K562 (cell line): ENCODE data around the gene CIB2. TPM values are rescaled to one million over a fixed set of nuclear protein-coding genes. Genes with fewer than 3 reads are reported as not detected.
A peak's percentile ranks its signal among the peaks of the same experiment; 100 is the strongest.

Experiments used
- GABPA ChIP-seq: fragments of 200-800 bp; sonication (Bioruptor generic); conservative IDR thresholded peaks from 2 replicates; pipeline ENCODE4 v1.6.1; 2016; ENCODE audit warnings: low read depth, missing genetic modification characterization, missing compliant biosample characterization
- KAT2B ChIP-seq: IDR thresholded peaks from one replicate; pipeline ENCODE4 v1.6.1; 2012; ENCODE audit warnings: low read depth, mild to moderate bottlenecking, control low read depth, inconsistent platforms, low read length, moderate library complexity
- NCOA1 ChIP-seq: fragments of 450-650 bp; IDR thresholded peaks from 2 replicates; pipeline ENCODE4 v1.6.1; 2016; ENCODE audit warnings: low read depth
- PTTG1 ChIP-seq: fragments of 450-650 bp; IDR thresholded peaks from 2 replicates; pipeline ENCODE4 v1.6.1; 2016; ENCODE audit warnings: low read depth, mild to moderate bottlenecking, missing genetic modification characterization, missing compliant biosample characterization
- RBFOX2 ChIP-seq: fragments of 200-400 bp; formaldehyde crosslinking; IDR thresholded peaks from 2 replicates; pipeline ENCODE4 v1.6.1; 2017; ENCODE audit warnings: low read depth, mild to moderate bottlenecking, low read length, moderate library complexity
- RCOR1 ChIP-seq, 2 experiments: IDR thresholded peaks; 2 replicates each; pipeline ENCODE4 v1.6.1; 2012; ENCODE audit warnings: low read depth in 2 of 2, low read length in 2 of 2, borderline replicate concordance in 1 of 2, improper control_type of control experiment in 1 of 2
- SMARCB1 ChIP-seq: IDR thresholded peaks from 2 replicates; pipeline ENCODE4 v1.6.1; 2011; ENCODE audit warnings: improper control_type of control experiment, low read depth; ENCODE audit not compliant: insufficient read length
- SMC3 ChIP-seq: conservative IDR thresholded peaks from 2 replicates; pipeline ENCODE4 v1.6.1; 2011; ENCODE audit warnings: low read depth, low read length, improper control_type of control experiment; ENCODE audit not compliant: insufficient read depth
- TFAM ChIP-seq: fragments of 250-450 bp; sonication (Bioruptor Pico); conservative IDR thresholded peaks from 2 replicates; pipeline ENCODE4 v1.5.0; 2021; ENCODE audit warnings: mild to moderate bottlenecking, moderate library complexity
- ZNF764 ChIP-seq: fragments of 250-450 bp; sonication (Bioruptor Pico); IDR thresholded peaks from 2 replicates; pipeline ENCODE4 v1.4.0; 2020; ENCODE audit warnings: low read depth, mild to moderate bottlenecking, moderate library complexity
- polyA plus RNA-seq, 8 experiments: library from polyadenylated mRNA; depleted of rRNA in 4 of 8; stranded (reverse) in 5 of 8; unstranded in 3 of 8; fragments of >200 nt; fragmentation: Nextera tagmentation in 2 of 8; fragmentation: Illumina TruSeq in 1 of 8; extraction: Ambion mirVana in 2 of 8; extraction: Trizol in 1 of 8; gene quantifications; 2 replicates each; pipeline versions ENCODE4 v1.2.1 to v1.2.3, GENCODE V29; 2011 to 2014; ENCODE audit warnings: inconsistent platforms in 1 of 8, missing spikeins in 1 of 8
- total RNA-seq, 7 experiments: library from RNA; depleted of rRNA in 6 of 7; stranded (reverse); fragments of >200 nt in 6 of 7; fragmentation: Illumina TruSeq in 2 of 7; extraction: Trizol in 2 of 7; gene quantifications; 2 replicates each; pipeline versions ENCODE4 v1.2.1 to v1.2.3, GENCODE V29; 2011 to 2021; ENCODE audit warnings: low replicate concordance in 1 of 7
- TF ChIP-seq, protein P1 (sequence below): fragments of 200-800 bp; sonication (Bioruptor generic); IDR thresholded peaks from 2 replicates; pipeline ENCODE4 v1.6.1; 2017; ENCODE audit warnings: missing genetic modification characterization, missing compliant biosample characterization
- TF ChIP-seq, protein P2 (sequence below): fragments of 450-650 bp; IDR thresholded peaks from 2 replicates; pipeline ENCODE4 v1.6.1; 2016; ENCODE audit warnings: mild to moderate bottlenecking, moderate library complexity

Gene CIB2
- total and polyA plus RNA-seq, 9 of the 15 experiments (the other 6 are each of a cell fraction or from before 2014, with no cell fraction given): 1.5 to 37.4 (median 19.4) TPM

DNA sequence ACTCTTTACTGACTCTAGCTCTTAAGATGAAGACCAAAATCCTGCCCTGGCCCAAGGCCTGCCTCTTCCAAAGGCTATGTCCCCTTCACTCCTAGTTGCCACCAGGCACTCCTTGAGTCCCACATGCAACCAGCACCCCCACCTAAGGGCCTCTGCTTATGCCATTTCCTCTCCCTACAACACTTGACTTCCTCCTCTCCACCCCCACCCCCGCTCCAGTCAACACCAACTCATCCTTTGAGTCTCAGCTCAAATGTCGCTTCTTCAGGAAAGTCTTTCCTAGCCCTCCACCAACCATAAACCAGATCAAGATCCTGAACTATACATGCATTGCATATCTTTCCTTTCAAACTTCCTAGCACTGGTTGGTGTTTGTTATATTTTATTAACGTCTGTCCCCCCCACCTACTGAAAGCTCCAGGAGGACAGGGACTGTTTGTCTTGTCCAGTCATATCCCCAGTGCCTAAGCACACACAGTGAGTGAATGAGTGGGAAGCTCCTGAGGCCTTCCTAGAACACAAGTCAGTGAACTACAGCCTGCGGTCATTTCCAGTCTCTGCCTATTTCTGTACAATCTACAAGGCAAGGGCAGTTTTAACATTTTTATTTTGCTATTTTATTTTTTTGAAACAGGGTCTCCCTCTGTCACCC lies 61.1 kb downstream of the CIB2 start (continued):
- no peak for TF ChIP-seq KAT2B
- TF ChIP-seq RBFOX2: no peak
- 0 out of 4 replicates have a peak, but pooled peaks of 1 of the 2 experiments have one; percentile 10 for TF ChIP-seq RCOR1 (IDR thresholded peaks at IDR 0.05; ENCODE audit: borderline replicate concordance in 1 of 2, low read depth in 2 of 2, low read length in 2 of 2)
- TF ChIP-seq GABPA (tag): 0 out of 2 replicates have a peak, but pooled peaks have one; percentile 40
- TF ChIP-seq, protein P1, sequence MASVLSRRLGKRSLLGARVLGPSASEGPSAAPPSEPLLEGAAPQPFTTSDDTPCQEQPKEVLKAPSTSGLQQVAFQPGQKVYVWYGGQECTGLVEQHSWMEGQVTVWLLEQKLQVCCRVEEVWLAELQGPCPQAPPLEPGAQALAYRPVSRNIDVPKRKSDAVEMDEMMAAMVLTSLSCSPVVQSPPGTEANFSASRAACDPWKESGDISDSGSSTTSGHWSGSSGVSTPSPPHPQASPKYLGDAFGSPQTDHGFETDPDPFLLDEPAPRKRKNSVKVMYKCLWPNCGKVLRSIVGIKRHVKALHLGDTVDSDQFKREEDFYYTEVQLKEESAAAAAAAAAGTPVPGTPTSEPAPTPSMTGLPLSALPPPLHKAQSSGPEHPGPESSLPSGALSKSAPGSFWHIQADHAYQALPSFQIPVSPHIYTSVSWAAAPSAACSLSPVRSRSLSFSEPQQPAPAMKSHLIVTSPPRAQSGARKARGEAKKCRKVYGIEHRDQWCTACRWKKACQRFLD (CRISPR knock-in tag): 0 out of 2 replicates have a peak, but pooled peaks have one; percentile 12
- TF ChIP-seq SMC3: no peak
- no peak for TF ChIP-seq ZNF764 (CRISPR knock-in tag)
- no peak for TF ChIP-seq PTTG1 (tag)
- TF ChIP-seq, protein P2, sequence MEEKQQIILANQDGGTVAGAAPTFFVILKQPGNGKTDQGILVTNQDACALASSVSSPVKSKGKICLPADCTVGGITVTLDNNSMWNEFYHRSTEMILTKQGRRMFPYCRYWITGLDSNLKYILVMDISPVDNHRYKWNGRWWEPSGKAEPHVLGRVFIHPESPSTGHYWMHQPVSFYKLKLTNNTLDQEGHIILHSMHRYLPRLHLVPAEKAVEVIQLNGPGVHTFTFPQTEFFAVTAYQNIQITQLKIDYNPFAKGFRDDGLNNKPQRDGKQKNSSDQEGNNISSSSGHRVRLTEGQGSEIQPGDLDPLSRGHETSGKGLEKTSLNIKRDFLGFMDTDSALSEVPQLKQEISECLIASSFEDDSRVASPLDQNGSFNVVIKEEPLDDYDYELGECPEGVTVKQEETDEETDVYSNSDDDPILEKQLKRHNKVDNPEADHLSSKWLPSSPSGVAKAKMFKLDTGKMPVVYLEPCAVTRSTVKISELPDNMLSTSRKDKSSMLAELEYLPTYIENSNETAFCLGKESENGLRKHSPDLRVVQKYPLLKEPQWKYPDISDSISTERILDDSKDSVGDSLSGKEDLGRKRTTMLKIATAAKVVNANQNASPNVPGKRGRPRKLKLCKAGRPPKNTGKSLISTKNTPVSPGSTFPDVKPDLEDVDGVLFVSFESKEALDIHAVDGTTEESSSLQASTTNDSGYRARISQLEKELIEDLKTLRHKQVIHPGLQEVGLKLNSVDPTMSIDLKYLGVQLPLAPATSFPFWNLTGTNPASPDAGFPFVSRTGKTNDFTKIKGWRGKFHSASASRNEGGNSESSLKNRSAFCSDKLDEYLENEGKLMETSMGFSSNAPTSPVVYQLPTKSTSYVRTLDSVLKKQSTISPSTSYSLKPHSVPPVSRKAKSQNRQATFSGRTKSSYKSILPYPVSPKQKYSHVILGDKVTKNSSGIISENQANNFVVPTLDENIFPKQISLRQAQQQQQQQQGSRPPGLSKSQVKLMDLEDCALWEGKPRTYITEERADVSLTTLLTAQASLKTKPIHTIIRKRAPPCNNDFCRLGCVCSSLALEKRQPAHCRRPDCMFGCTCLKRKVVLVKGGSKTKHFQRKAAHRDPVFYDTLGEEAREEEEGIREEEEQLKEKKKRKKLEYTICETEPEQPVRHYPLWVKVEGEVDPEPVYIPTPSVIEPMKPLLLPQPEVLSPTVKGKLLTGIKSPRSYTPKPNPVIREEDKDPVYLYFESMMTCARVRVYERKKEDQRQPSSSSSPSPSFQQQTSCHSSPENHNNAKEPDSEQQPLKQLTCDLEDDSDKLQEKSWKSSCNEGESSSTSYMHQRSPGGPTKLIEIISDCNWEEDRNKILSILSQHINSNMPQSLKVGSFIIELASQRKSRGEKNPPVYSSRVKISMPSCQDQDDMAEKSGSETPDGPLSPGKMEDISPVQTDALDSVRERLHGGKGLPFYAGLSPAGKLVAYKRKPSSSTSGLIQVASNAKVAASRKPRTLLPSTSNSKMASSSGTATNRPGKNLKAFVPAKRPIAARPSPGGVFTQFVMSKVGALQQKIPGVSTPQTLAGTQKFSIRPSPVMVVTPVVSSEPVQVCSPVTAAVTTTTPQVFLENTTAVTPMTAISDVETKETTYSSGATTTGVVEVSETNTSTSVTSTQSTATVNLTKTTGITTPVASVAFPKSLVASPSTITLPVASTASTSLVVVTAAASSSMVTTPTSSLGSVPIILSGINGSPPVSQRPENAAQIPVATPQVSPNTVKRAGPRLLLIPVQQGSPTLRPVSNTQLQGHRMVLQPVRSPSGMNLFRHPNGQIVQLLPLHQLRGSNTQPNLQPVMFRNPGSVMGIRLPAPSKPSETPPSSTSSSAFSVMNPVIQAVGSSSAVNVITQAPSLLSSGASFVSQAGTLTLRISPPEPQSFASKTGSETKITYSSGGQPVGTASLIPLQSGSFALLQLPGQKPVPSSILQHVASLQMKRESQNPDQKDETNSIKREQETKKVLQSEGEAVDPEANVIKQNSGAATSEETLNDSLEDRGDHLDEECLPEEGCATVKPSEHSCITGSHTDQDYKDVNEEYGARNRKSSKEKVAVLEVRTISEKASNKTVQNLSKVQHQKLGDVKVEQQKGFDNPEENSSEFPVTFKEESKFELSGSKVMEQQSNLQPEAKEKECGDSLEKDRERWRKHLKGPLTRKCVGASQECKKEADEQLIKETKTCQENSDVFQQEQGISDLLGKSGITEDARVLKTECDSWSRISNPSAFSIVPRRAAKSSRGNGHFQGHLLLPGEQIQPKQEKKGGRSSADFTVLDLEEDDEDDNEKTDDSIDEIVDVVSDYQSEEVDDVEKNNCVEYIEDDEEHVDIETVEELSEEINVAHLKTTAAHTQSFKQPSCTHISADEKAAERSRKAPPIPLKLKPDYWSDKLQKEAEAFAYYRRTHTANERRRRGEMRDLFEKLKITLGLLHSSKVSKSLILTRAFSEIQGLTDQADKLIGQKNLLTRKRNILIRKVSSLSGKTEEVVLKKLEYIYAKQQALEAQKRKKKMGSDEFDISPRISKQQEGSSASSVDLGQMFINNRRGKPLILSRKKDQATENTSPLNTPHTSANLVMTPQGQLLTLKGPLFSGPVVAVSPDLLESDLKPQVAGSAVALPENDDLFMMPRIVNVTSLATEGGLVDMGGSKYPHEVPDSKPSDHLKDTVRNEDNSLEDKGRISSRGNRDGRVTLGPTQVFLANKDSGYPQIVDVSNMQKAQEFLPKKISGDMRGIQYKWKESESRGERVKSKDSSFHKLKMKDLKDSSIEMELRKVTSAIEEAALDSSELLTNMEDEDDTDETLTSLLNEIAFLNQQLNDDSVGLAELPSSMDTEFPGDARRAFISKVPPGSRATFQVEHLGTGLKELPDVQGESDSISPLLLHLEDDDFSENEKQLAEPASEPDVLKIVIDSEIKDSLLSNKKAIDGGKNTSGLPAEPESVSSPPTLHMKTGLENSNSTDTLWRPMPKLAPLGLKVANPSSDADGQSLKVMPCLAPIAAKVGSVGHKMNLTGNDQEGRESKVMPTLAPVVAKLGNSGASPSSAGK: no peak
- no peak for TF ChIP-seq NCOA1
- no peak for TF ChIP-seq SMARCB1
- TF ChIP-seq TFAM: no peak
